ENCODE measurements around the gene ZNF467.
A peak's percentile ranks its signal among the peaks of the same experiment; 100 is the strongest.

ZNF467 gene

GRCh38 chr7:149785402-149785801 lies 12.0 kb upstream of the ZNF467 start:
- no peak for DNase-seq (ENCODE audit: low spot score)

DNA sequence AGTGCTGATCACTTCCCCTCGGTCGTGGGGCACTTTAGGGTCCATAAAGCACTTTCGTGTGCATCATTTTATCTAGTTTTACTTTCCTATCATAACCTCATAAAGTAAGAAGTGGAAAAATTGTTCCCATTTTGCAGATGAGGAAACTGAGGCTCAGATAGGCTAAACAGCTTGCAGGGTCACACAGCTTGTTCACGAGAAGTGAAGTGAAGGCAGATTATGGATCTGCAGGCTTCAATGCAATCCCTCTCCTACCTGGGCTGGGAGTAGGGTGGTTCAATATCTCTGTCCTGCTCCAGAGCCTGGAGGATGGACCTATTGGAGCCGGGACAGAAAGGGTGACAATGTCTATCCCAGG lies 10.8 kb upstream of the ZNF467 start:
- no peak for DNase-seq (ENCODE audit: low spot score)

DNA sequence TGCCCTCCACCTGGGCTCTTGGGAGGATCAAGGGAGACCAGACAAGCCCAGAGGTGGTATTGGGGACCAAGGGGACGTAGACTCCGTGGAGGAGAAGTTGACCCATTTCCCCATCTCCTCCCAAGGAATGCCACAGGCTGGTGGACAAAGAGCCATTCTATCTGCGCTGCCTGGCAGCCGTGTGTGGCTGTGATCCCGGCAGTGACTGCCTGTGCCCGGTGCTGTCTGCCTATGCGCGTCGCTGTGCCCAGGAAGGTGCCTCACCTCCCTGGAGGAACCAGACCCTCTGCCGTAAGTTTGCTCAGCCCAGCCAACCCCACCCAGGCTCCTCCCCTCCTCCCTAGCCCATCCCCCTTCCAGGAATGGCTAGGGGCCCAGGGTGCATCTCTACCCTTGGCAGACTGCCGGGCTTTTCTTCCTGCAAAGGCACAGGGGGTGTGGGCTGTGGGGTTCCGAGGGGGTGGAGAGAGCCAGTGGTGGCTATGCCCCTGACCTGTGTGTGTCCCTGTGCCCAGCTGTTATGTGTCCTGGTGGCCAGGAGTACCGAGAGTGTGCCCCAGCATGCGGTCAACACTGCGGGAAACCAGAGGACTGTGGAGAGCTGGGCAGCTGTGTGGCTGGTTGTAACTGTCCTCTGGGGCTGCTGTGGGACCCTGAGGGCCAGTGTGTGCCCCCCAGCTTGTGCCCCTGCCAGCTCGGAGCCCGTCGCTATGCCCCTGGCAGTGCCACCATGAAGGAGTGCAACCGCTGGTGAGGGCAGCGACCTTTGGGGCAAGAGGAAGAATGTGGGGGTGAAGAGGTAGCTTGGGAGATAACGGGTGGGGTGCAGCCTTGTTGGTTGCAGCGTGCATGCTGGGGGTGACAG lies 10.2 kb upstream of the ZNF467 start:
- DNase-seq (ENCODE audit: low spot score): no peak

- no peak for DNase-seq (ENCODE audit: low spot score)
Measured at GRCh38 chr7:149782682-149783345, 9.4 kb upstream of the ZNF467 start.

- DNase-seq (ENCODE audit: low spot score): no peak
Measured at GRCh38 chr7:149781921-149782320, 8.5 kb upstream of the ZNF467 start.

GRCh38 chr7:149780636-149781419 lies 7.4 kb upstream of the ZNF467 start:
- DNase-seq (ENCODE audit: low spot score): no peak

DNA sequence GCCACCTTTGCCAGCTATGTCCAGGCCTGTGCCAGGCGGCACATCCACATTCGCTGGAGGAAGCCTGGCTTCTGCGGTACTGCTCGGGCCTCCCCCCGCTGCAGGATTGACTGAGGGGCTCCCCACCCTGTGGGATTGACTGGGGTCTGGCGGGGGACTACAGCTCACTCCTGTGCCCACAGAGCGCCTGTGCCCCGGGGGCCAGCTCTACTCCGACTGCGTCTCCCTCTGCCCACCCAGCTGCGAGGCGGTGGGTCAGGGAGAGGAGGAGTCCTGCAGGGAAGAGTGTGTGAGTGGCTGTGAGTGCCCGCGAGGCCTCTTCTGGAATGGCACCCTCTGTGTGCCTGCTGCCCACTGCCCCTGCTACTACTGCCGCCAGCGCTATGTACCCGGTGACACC lies 6.7 kb upstream of the ZNF467 start:
- DNase-seq (ENCODE audit: low spot score): no peak

GRCh38 chr7:149779502-149779805 lies 6.1 kb upstream of the ZNF467 start:
- no peak for DNase-seq (ENCODE audit: low spot score)

- no peak for DNase-seq (ENCODE audit: low spot score)
Measured at GRCh38 chr7:149778696-149779501, 5.5 kb upstream of the ZNF467 start.

- DNase-seq (ENCODE audit: low spot score): no peak
Measured at GRCh38 chr7:149778327-149778637, 4.9 kb upstream of the ZNF467 start.

GRCh38 chr7:149777551-149778326 lies 4.4 kb upstream of the ZNF467 start:
- no peak for DNase-seq (ENCODE audit: low spot score)

DNA sequence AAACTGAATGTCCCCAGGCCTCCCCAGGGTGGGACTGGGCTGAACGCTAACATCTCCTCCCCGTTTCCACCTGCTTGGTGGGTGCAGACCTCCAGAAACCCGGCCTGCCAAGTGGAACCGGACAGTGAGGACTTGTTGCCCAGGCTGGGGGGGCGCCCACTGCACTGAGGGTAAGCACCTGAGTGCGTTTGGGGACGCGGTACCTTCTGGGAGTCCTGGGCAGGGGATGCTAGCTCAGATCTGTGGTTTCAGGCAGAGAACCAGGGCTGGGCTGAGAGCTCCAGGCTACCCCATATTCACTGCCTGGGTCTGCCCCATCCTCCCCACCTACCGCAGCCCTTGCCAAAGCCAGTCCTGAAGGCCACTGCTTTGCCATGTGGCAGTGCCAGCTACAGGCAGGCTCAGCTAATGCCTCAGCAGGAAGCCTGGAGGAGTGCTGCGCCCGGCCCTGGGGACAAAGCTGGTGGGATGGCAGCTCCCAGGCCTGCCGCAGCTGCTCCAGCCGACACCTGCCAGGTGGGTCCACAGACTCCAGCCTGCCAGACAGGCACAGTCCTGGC lies 3.5 kb upstream of the ZNF467 start:
- DNase-seq (ENCODE audit: low spot score): no peak

GRCh38 chr7:149776289-149776688 lies 2.9 kb upstream of the ZNF467 start:
- no peak for DNase-seq (ENCODE audit: low spot score)

DNA sequence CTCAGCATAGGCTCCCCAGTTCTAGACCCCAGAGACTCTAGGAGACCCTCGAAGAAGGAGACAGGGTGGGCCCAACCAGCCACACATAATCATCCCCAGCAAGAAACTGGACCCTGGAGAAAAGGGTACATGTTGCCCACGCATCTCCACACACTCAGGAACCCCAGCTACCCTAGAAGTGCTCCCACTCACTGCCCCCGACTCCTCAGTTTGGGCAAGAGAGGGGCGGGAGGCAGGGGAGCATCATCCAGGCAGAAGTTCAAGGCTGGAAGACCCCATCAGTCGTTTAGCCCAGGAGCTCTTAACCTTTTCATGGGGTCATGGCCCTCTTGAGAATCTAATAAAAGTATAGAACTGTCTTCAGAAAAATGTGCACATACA lies 1.8 kb upstream of the ZNF467 start:
- no peak for DNase-seq (ENCODE audit: low spot score)

- no peak for DNase-seq (ENCODE audit: low spot score)
Measured at GRCh38 chr7:149774237-149775175, 1.1 kb upstream of the ZNF467 start.

- DNase-seq (ENCODE audit: low spot score): no peak
Measured at GRCh38 chr7:149772956-149773434, 393 bp downstream of the ZNF467 start.

DNA sequence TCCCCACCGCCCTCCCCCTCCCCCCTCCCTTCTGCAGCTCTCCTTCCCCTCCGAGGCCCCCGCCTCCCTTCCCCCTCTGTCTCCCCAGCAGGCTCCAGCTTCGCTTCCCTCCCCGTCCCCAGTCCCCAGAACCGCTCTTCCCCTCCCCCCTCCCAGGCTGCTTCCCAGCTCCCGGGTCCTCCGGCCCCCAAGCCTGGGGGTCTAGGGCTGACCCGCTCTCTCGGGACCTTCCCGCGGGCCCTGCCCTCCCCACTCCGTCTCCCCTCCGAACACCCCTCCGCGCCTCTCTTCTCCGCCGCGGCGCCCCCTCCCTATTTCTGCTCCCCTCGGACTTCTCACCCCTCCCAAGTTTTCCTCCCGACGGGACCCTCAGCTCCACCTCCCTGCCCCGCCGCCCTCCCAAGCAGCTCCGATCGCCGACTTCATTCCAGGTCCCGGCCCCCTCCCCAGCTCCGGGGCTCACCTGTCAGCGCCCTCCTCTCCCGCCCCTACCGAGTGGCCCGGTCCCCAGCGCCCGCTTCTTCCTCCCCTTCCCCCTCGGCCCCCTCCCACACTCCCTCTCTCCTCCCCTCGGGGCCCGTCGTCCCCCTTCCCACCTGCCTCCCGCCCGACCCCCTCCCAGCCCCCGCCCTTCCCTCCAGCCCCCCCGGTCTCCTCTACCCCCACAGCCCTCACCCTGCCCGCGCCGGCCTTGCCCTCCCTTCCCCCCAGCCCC lies 990 bp downstream of the ZNF467 start:
- DNase-seq (ENCODE audit: low spot score): no peak

DNA sequence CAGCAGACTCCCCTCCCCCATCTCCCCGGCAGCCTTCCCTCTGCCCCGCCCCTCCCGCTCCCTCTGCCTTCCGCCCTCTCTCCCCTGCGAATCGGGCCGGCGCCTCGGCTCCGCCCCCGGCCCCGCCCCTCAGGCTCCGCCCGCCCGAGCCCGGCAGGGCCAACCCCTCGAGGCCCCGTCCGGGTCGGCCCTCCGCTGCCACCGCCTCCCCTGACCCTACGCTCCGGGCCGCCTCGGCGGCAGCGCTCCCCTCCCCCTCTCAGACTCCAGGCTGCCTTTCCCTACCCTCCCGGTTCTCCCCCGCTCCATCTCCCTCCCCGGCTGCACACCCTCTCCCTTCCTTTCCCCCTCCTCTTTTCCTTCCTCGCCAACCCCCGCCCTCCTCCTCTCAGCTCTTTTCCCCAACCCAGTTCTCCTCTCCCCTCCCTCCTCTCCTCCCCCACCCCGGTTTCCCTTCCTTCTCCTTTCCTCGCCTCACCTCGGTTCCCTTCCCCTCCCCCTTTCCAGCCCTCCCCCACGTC lies 1.6 kb downstream of the ZNF467 start:
- DNase-seq (ENCODE audit: low spot score): peak; percentile 94

Data from left forelimb (tissue), 1 donor.